Mucosa of descending colon (tissue), 3 donors: ENCODE results near the gene G6PC3. TPM values are rescaled to one million over a fixed set of nuclear protein-coding genes. Genes with fewer than 3 reads are reported as not detected.

ENCODE experiments used
- ATAC-seq: fragments of 200-7000 bp; cut with Tn5 transposase; one replicate; pipeline ENCODE4 v1.9.1; 2020; ENCODE audit warnings: mild to moderate bottlenecking, moderate library complexity
- DNase-seq, 3 donors: peaks; one replicate each; pipeline ENCODE4 v3.0.0-alpha.2; 2020
- H3K36me3 ChIP-seq: fragments of 200-600 bp; one replicate; pipeline ENCODE4 v1.8.0; 2021; ENCODE audit warnings: low read depth, mild to moderate bottlenecking
- H3K4me1 ChIP-seq: fragments of 200-600 bp; one replicate; pipeline ENCODE4 v1.8.0; 2021; ENCODE audit warnings: low read depth, mild to moderate bottlenecking
- H3K4me3 ChIP-seq: fragments of 200-600 bp; one replicate; pipeline ENCODE4 v1.8.0; 2021; ENCODE audit warnings: mild to moderate bottlenecking
- H3K9me3 ChIP-seq: fragments of 200-600 bp; one replicate; pipeline ENCODE4 v1.8.0; 2021; ENCODE audit warnings: mild to moderate bottlenecking
- intact Hi-C, 2 donors: fragments of 100-400 bp; cut with DNase I in 1 of 2; cut with micrococcal nuclease in 1 of 2; formaldehyde crosslinking; loops; one replicate each; pipeline versions ENCODE4 v1.11.0 to v1.11.1; 2022; cut with DNase I, micrococcal nuclease
- total RNA-seq, 3 donors: library from RNA; stranded (reverse); fragmentation: NEBNext Ultra II Directional in 2 of 3; extraction: Animal tissue kit (Norgen Biotek cat#: 25700) in 2 of 3; gene quantifications; one replicate each; pipeline versions ENCODE4 v1.2.1 to v1.2.4, GENCODE V29; 2021 to 2023
- TF ChIP-seq, protein P1 (sequence below): fragments of 200-600 bp; IDR thresholded peaks from one replicate; pipeline ENCODE4 v1.8.0; 2022; ENCODE audit warnings: antibody characterized with exemption, mild to moderate bottlenecking
- donor health status: DM: no; HTN: no; CAD: no; lungs with moderate emphysema.
- donor health status: DM: no; HTN: no; CAD: no.
- donor health status: DM: no; HTN: yes; CAD: no.

G6PC3 gene
- total RNA-seq, 3 donors from 2014 or later, result 29.5 to 48.1 (median 30.0) TPM

DNA sequence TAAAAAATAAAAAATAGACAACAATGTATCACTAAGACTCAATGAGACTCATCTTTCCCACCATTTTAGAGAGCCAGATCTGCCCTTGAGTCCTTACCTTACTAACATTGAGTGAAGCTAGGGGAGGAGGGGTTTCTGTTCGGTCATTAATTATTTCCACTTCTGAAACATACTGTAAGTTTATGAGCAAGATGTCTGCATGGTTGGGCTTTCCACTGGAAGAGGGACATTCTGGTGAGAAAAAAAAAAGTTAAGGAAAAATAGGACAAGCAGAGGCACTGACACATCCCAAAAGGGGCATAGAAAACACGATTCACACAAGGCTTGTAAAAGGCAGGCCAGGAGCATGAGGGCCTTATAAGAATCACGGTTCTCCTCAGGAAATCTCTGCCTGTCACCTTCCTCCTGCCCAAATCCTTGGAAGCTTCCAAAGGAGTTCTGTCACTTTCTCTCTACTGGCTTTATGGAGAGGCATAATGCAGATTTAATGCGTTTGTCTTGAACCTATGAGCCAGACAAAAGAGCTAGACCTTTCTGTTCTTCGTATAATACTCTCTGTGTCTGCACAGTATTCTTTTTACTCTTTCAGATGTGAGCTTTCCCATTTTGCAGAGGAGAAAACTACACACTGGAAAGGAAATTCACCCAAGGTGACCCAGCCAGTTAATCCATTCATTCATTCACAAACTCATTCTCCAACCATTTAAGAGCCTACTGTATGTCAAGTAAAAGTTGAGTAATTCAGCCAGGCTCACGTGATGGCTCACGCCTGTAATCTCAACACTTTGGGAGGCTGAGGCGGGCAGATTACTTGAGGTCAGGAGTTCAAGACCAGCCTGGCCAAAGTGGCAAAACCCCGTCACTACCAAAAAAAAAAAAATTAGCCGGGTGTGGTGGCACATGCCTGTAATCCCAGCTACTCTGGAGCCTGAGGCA, 6.6 kb upstream of the G6PC3 start:
- intact Hi-C loops, result no loop called here
- DNase-seq (no peak), ATAC-seq (no peak)
- Histone ChIP-seq H3K36me3 (no peaks in the 10 kb centered on the region), H3K4me3 (no peak overlapping the region), H3K4me1 (peaks cover 11% of the 10 kb centered on the region), H3K9me3 (no peaks in the 10 kb centered on the region)
- TF ChIP-seq, protein P1, sequence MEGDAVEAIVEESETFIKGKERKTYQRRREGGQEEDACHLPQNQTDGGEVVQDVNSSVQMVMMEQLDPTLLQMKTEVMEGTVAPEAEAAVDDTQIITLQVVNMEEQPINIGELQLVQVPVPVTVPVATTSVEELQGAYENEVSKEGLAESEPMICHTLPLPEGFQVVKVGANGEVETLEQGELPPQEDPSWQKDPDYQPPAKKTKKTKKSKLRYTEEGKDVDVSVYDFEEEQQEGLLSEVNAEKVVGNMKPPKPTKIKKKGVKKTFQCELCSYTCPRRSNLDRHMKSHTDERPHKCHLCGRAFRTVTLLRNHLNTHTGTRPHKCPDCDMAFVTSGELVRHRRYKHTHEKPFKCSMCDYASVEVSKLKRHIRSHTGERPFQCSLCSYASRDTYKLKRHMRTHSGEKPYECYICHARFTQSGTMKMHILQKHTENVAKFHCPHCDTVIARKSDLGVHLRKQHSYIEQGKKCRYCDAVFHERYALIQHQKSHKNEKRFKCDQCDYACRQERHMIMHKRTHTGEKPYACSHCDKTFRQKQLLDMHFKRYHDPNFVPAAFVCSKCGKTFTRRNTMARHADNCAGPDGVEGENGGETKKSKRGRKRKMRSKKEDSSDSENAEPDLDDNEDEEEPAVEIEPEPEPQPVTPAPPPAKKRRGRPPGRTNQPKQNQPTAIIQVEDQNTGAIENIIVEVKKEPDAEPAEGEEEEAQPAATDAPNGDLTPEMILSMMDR, result no peak

DNA sequence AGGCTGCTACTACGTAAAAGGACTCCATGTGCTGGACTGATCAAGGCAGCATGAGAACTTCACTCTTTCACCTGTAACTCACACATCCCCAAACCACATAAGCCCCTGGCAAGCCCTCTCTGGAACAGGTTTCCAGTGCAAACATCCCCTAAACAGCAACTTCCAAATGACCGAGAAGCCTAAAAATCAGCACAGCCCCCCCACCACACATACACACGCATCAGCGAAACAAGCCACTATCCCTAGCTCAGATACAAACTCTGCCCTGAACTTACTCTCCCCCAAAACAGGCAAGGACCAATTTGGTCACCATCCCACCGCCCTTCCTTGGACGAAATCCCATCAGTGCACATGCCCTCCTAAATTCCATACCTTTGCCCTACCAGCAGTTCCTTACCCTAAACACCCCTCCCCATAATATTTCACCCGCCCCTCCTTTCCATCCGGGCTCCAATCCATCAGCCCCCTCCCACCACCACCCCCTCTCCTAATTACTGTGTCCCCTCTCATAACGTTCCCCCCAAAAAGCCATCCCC, 4.8 kb upstream of the G6PC3 start:
- Histone ChIP-seq H3K4me3 (peak overlapping the region; percentile 62), H3K36me3 (no peaks in the 10 kb centered on the region), H3K9me3 (no peaks in the 10 kb centered on the region), H3K4me1 (peaks cover 11% of the 10 kb centered on the region)
- TF ChIP-seq, protein P1, result no peak
- intact Hi-C loops, result no loop called here
- DNase-seq, result peak in 2 of 3 donors; percentile 14 to 33
- ATAC-seq, result no peak

DNA sequence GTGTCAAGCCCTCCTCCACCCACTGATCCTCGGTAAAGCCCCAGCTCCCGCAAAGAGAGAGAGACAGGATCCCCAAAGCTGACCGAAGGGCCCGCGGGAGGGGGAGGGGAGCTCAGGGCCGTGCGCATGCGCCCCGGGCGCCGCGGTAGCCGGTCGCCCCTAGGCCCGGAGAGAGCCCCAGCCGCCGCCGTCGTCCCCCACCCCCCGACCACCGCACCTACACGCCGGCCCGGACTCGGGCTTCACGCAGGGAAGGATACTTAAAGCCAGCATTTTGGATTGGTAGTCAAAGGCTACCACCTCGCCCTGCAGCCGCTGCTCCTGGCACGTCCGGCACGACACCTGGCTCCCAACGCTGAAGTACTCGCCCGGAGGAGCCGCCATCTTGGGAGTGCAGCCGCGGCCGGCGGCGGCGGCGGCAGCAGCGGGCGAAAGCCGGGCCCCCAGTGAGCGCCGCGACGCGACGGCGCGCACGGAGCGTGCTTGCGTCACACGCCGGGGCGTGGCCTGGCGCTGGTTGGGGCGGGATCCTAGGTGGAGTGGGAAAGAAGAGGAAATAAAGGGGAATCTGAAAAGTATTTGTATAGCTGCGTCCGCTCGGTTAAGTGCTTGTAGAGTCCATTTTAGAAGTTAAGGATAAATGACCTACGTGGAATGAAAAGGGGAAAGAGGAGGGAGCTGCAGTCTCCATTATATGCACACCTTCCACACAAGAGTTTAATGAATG, 4.2 kb upstream of the G6PC3 start, which contains the start of gene LSM12:
TSS of gene LSM12 (minus strand) at position 468 of the 727 bp plus-strand sequence. CDS start at position 384, 84 bp downstream.
- ATAC-seq (peak; percentile 89), DNase-seq (peak; percentile 94 to 97 (median 95))
- peak within 1 kb of the TSS; percentile 62 for H3K4me3 ChIP-seq
- TF ChIP-seq, protein P1, result no peak
- H3K4me1 ChIP-seq, result peaks cover 12% of the 10 kb centered on the region
- no peaks in the 10 kb centered on the region for H3K9me3 ChIP-seq
- intact Hi-C loops, result no loop called here
- H3K36me3 ChIP-seq, result no peaks in the 10 kb centered on the region

DNA sequence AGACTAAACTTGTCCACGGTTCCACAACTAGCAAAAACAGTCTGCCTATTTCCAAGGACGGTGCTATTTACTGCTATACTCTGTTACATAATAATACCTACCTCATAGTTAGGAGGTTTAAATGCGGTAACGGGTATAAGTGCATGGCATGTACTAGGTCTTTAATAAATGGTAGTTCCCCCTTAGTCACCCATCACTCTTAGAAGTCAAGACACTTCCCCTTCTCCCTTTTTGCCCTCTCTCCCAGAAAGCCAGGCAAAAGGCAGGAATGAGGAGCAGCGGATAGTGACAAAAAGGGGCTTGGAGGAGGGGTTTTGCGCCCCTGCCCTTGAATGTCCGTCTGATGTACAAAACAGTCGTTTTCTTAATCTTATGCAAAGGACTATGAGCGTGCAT, 3.0 kb upstream of the G6PC3 start:
- no peaks in the 10 kb centered on the region for H3K9me3 ChIP-seq
- intact Hi-C loops, result no loop called here
- ATAC-seq, result no peak
- H3K4me3 ChIP-seq, result no peak overlapping the region
- no peak for DNase-seq
- no peaks in the 10 kb centered on the region for H3K36me3 ChIP-seq
- peaks cover 20% of the 10 kb centered on the region for H3K4me1 ChIP-seq
- TF ChIP-seq, protein P1, result no peak

DNA sequence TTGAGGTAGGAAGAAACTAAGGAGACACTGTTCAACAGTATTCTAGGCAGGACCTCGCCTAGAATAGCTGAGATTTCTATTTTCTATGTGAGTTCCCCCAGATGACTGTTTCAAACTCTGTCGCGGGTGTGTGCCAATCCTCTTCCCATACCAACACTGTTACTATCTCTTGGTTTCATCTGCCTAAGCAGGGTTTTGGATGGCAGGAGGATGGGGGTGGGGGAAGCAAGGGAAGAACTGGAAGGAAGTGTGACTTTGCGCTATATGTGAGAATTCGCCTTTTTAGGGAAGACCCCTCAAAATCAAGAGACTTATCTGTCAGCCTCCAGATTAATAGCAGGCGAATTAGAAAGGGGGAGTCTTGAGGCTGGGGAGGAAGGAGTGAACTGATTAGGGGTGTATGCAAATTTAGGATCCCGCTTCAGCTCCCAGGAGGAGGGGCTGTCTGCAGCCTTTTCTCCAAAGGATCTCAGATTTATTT, 521 bp upstream of the G6PC3 start:
- no peaks in the 10 kb centered on the region for H3K9me3 ChIP-seq
- TF ChIP-seq, protein P1, result no peak
- no peaks in the 10 kb centered on the region for H3K36me3 ChIP-seq
- intact Hi-C loops, result loop anchor here in 1 of 2 donors (5.0 kb wide), 1 partner anchor 37 kb away; no protein-coding TSS in a partner anchor
- H3K4me1 ChIP-seq, result peaks cover 20% of the 10 kb centered on the region
- no peak for DNase-seq
- H3K4me3 ChIP-seq, result no peak overlapping the region
- no peak for ATAC-seq
